GM19468 (cell line): Measurements from ENCODE around the gene KATNAL2.
"Not testable (repeated sequence)": the region's sequence is repeated elsewhere in the genome, so short reads cannot be mapped to it uniquely, and the experiment has no call there.

Experiments used
- ATAC-seq: cut with Tn5 transposase; IDR thresholded peaks from one replicate; pipeline ENCODE4 v1.9.1; 2021; ENCODE audit warnings: mild to moderate bottlenecking, moderate library complexity, moderate number of reproducible peaks; ENCODE audit not compliant: unreplicated experiment; ENCODE audit errors: extremely low read depth

Gene KATNAL2

GRCh38 chr18:46920653-46921052, 3.3 kb downstream of the KATNAL2 start:
- ATAC-seq = no peak

GRCh38 chr18:46939337-46939963, 22.0 kb downstream of the KATNAL2 start:
- no peak for ATAC-seq

DNA sequence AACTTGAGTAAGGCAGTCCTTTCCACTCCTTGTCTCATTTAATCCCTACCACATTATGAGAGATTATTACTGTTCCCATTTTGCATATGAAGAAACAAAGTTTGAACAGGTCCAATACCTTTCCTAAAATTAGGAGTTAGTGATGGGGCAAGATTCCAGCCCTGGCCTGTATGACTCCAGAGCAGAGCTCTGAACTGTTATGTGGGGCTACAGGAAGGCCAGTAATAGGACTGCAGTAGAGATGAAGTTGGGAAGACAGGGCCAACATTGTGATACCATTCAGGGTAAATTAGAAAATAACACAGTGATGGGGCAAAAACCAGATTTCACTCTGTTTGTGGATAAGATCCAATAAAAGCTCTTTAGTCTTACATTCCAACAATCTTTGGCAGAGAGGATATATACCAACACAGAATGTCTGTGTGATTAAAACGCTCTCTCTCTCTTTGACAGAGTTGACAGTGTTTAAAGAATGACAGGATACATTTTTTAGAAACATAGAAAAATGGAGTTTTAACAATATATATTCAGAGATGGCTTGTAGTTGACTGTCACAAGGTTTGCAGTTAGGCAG, 22.7 kb downstream of the KATNAL2 start:
- no peak for ATAC-seq

DNA sequence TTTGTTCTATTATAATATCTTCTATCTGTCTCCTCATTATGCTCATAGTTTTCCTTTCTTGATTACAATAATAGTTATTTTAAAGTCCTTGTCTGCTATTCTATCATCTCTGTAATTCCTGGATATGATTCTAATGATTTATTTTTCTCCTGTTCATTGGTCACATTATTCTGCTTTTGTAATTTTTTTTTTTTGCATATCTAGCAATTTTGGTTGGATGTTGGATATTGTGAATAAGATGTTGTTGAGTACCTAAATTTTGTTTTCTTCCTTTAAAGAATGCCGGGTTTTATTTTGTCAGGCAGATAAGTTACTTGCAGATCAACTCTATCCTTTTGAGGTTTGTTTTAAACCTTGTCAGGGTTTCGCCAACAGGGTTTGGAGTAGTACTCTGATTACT, 25.2 kb downstream of the KATNAL2 start:
- no peak for ATAC-seq

DNA sequence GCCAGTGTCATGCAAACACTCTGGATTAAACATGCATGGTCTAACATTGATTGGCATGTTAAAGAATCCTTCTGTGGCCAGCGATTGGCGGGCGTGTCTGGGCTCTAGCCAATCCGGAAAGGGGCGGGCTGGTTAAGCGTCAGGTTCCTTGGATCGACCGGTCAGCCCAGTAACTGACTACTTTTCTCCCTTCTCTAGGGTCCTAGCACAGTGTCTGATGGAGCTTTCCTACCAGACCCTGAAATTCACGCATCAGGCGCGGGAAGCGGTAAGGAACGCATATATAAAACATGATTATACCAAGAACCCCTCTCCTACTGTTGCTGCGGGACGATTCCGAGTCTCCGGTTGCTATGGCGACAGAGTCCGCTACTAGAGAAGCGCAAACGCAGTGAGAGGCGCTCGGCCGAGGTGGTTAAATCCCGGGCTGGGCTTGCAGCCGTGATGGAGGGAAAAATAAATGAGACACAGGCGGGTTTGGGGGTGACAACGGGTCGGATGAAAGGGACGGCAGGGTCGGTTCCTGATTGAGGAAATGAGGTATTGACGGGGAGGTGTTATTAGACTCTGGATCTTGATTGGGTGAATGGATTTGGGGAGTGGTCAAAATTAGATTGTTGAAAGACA, 29.4 kb downstream of the KATNAL2 start:
- ATAC-seq = peak; percentile 96

- no peak for ATAC-seq
These were observed 32.8 kb downstream of the KATNAL2 start for GRCh38 chr18:46950064-46950656.

DNA sequence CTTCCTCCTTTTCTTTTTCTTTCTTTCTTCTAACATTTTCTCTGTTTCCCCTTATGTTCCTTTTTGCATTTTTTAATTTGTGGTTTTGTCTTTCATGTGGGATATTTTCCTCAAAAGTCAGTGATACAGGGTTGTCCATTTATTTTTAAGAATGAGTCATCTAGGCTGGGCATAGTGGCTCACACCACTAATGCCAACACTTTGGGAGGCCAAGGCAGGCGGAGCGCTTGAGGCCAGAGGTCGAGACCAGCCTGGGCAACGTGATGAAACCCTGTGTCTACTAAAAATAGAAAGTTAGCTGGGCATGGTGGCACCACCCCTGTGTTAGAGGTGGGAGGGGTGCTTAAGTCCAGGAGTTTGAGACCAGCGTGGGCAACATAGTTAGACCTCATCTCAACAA, 35.8 kb downstream of the KATNAL2 start:
- ATAC-seq = no peak

- no peak for ATAC-seq
These were observed 40.8 kb downstream of the KATNAL2 start for GRCh38 chr18:46958209-46958608.

- not testable (repeated sequence) for ATAC-seq
These were observed 46.5 kb downstream of the KATNAL2 start for GRCh38 chr18:46963656-46964578.

DNA sequence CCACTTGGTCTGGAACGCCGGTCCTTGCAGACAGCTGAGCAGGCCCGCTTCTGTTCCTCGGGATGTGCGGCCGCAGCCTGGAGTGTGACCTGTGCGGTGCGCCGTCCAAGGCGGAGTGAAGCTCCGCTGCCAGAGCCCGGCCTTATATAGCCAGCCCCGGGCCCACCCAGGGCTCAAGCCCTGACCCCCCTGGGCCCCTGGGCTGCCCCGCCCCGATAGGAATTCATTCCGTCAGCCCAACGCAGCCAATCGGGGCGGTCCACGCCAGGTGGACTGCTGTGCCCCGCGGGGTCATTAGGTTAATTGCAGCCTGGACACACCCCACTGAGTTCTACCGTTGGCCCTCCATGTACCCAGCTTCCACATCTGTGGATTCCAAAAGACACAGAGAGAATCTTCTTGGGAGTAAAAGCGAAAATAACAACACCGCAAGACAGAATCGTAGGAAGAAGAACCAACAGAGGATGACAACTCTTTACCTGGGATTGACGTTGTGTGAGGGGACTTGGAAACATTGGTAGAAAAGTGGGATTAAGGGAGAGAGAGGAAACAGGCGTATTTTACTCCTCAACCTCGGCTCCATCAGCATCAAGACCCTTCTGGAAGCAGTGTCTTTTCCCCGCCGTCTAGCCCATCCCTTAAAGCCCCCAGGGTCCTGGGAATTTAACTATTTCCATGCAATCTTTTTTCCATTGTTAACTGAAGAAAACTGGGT, 47.3 kb downstream of the KATNAL2 start:
- not testable (repeated sequence) for ATAC-seq

- ATAC-seq = not testable (repeated sequence)
These were observed 48.9 kb downstream of the KATNAL2 start for GRCh38 chr18:46966266-46966665.

- not testable (repeated sequence) for ATAC-seq
These were observed 52.1 kb downstream of the KATNAL2 start for GRCh38 chr18:46969551-46969950.

GRCh38 chr18:47019870-47020269, 102.5 kb downstream of the KATNAL2 start:
- ATAC-seq = not testable (repeated sequence)

DNA sequence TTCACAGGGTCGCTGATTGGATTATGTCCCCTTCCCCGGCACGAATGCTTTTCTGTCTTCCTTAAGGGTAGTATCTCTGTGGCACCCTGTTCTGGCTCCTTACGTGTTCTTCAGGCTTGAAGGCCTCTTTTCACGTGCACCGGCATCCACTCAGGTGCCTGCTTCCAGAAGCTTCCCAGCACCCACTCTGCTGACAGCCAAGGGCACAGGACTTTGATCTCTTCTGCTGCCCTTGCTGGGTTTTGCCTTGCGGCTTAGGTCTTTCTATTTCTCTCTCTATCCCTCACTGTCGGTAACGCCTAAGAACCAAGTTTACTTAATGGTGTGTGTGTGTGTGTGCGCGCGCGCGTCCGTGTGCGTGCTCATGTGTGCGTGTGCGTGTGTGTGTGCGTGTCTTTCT, 103.4 kb downstream of the KATNAL2 start:
- not testable (repeated sequence) for ATAC-seq

GRCh38 chr18:47022821-47023220, 105.4 kb downstream of the KATNAL2 start:
- ATAC-seq = not testable (repeated sequence)

- ATAC-seq = not testable (repeated sequence)
These were observed 106.5 kb downstream of the KATNAL2 start for GRCh38 chr18:47023769-47024465.

GRCh38 chr18:47025557-47026174, 108.3 kb downstream of the KATNAL2 start:
- ATAC-seq = not testable (repeated sequence)

DNA sequence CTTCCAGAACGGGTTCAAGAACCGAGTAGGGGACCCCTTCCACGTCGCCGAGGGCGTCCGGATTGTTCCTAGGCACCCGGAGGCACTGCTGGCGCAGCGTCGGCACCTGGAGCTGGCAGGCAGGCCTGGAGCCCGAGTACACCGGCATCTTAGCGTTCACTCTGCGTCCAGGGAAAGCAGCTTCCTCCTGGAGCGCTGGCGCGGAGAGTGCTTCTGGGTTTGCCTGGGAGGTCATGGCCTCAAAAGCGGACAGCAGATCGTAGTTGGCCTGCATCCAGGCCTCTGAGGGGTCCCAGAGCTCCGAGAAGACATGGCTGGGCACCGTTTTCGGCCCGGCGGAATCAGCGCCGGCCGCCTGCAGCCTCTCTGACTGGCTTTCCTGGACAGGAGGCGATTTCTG, 111.3 kb downstream of the KATNAL2 start:
- not testable (repeated sequence) for ATAC-seq
